ENCODE results near the gene CIBAR2.
"Not testable (repeated sequence)": the region's sequence is repeated elsewhere in the genome, so short reads cannot be mapped to it uniquely, and the experiment has no call there.

CIBAR2 gene

GRCh38 chr16:85127379-85127723 is 15.1 kb upstream of the CIBAR2 start:
- no peak for DNase-seq

- peak; percentile 92 for DNase-seq
These were observed 14.6 kb upstream of the CIBAR2 start for GRCh38 chr16:85126705-85127378.

- DNase-seq, result no peak
These were observed 14.1 kb upstream of the CIBAR2 start for GRCh38 chr16:85126394-85126704.

- no peak for DNase-seq
These were observed 13.5 kb upstream of the CIBAR2 start for GRCh38 chr16:85125570-85126393.

GRCh38 chr16:85124636-85125346 is 12.5 kb upstream of the CIBAR2 start:
- DNase-seq, result no peak

GRCh38 chr16:85123891-85124635 is 11.8 kb upstream of the CIBAR2 start:
- DNase-seq, result peak; percentile 66

- not testable (repeated sequence) for DNase-seq
These were observed 11.2 kb upstream of the CIBAR2 start for GRCh38 chr16:85123441-85123840.

GRCh38 chr16:85120006-85120340 is 7.7 kb upstream of the CIBAR2 start:
- no peak for DNase-seq

- no peak for DNase-seq
These were observed 5.1 kb upstream of the CIBAR2 start for GRCh38 chr16:85117418-85117817.

GRCh38 chr16:85114909-85115567 is 2.8 kb upstream of the CIBAR2 start:
- DNase-seq, result peak; percentile 87

- no peak for DNase-seq
These were observed 1.6 kb upstream of the CIBAR2 start for GRCh38 chr16:85113913-85114312.

- no peak for DNase-seq
These were observed 979 bp upstream of the CIBAR2 start for GRCh38 chr16:85113168-85113733.

- DNase-seq, result no peak
These were observed 1.1 kb downstream of the CIBAR2 start for GRCh38 chr16:85111184-85111583.

- no peak for DNase-seq
These were observed 2.2 kb downstream of the CIBAR2 start for GRCh38 chr16:85110105-85110504.

- no peak for DNase-seq
These were observed 4.7 kb downstream of the CIBAR2 start for GRCh38 chr16:85107532-85107931.

GRCh38 chr16:85107083-85107482 is 5.2 kb downstream of the CIBAR2 start:
- no peak for DNase-seq

- DNase-seq, result no peak
These were observed 6.8 kb downstream of the CIBAR2 start for GRCh38 chr16:85105475-85105874.

- no peak for DNase-seq
These were observed 7.4 kb downstream of the CIBAR2 start for GRCh38 chr16:85104821-85105391.

- no peak for DNase-seq
These were observed 8.1 kb downstream of the CIBAR2 start for GRCh38 chr16:85104147-85104546.

GRCh38 chr16:85103114-85104079 is 8.9 kb downstream of the CIBAR2 start:
- no peak for DNase-seq

All from left hindlimb (tissue), 1 donor.